ENCODE results near the gene NUPR1. TPM values are rescaled to one million over a fixed set of nuclear protein-coding genes. Genes with fewer than 3 reads are reported as not detected.

Gene NUPR1
- total and polyA plus RNA-seq, 2 of the 13 experiments (the other 11 are each of a cell fraction or from before 2014, with no cell fraction given): 18.0 to 25.6 TPM

- TF ChIP-seq RARA (CRISPR knock-in tag; IDR thresholded peaks at IDR 0.05): no peak
- TF ChIP-seq ZFP41 (CRISPR knock-in tag; IDR thresholded peaks at IDR 0.05; ENCODE audit: borderline replicate concordance): no peak
- TF ChIP-seq LBX2 (CRISPR knock-in tag; IDR thresholded peaks at IDR 0.05; ENCODE audit: borderline replicate concordance): no peak
- no peak for TF ChIP-seq ZSCAN20 (CRISPR knock-in tag; IDR thresholded peaks at IDR 0.05; ENCODE audit: borderline replicate concordance)
- peak; percentile 98 for TF ChIP-seq BHLHE40 (IDR thresholded peaks at IDR 0.05; ENCODE audit: low read length)
- TF ChIP-seq ZNF839 (CRISPR knock-in tag; IDR thresholded peaks at IDR 0.05; ENCODE audit: borderline replicate concordance): no peak
- TF ChIP-seq ZNF749 (CRISPR knock-in tag; IDR thresholded peaks at IDR 0.05; ENCODE audit: borderline replicate concordance): no peak
- no peak for TF ChIP-seq ZNF251 (CRISPR knock-in tag; IDR thresholded peaks at IDR 0.05)
- TF ChIP-seq ZNF710 (CRISPR knock-in tag; IDR thresholded peaks at IDR 0.05; ENCODE audit: borderline replicate concordance): peak; percentile 82; the same call in 1 of the 2 replicates
- TF ChIP-seq MAFK (conservative IDR thresholded peaks at IDR 0.05 in 1 of 2, IDR thresholded peaks at IDR 0.05 in 1 of 2; ENCODE audit: low read length in 2 of 2): no peak
- TF ChIP-seq IRF2 (CRISPR knock-in tag; IDR thresholded peaks at IDR 0.05): peak; percentile 63; the same call in 1 of the 2 replicates
- TF ChIP-seq YY1 (IDR thresholded peaks at IDR 0.05; ENCODE audit: insufficient read depth, insufficient replicate concordance, low read depth, low read length): peak; percentile 99
- no peak for TF ChIP-seq TERF1 (CRISPR knock-in tag; IDR thresholded peaks at IDR 0.05)
- no peak for TF ChIP-seq ZXDC (CRISPR knock-in tag; IDR thresholded peaks at IDR 0.05)
- peak; percentile 54 to 66; a peak in 3 of 4 replicates for TF ChIP-seq POLR2A (IDR thresholded peaks at IDR 0.05; ENCODE audit: insufficient read depth in 1 of 2, low read depth in 2 of 2, low read length in 2 of 2)
- no peak for TF ChIP-seq ZNF225 (CRISPR knock-in tag; IDR thresholded peaks at IDR 0.05)
- TF ChIP-seq MIER2 (CRISPR knock-in tag; IDR thresholded peaks at IDR 0.05): peak; percentile 44; the same call in 1 of the 2 replicates
- TF ChIP-seq POLR2G (IDR thresholded peaks at IDR 0.05; ENCODE audit: low read depth, low read length): peak; percentile 58; the same call in 1 of the 2 replicates
- TF ChIP-seq ZNF746 (CRISPR knock-in tag; IDR thresholded peaks at IDR 0.05): no peak
- TF ChIP-seq ZBTB44 (CRISPR knock-in tag; IDR thresholded peaks at IDR 0.05): no peak; the same call in 1 of the 2 replicates
- peak; percentile 73 for TF ChIP-seq ZNF614 (CRISPR knock-in tag; IDR thresholded peaks at IDR 0.05; ENCODE audit: borderline replicate concordance)
Observed at GRCh38 chr16:28491970-28492474, 46.8 kb downstream of the NUPR1 start, which contains the start of gene CLN3 (continued).
